GM18499 (cell line): ENCODE data around the gene PPP1R3F.
A peak's percentile ranks its signal among the peaks of the same experiment; 100 is the strongest.

ENCODE experiments used
- ATAC-seq: cut with Tn5 transposase; IDR thresholded peaks from one replicate; pipeline ENCODE4 v1.9.1; 2021; ENCODE audit warnings: moderate number of reproducible peaks; ENCODE audit not compliant: insufficient read depth, unreplicated experiment

Gene PPP1R3F

GRCh38 chrX:49249071-49249470, 20.5 kb upstream of the PPP1R3F start:
- ATAC-seq = no peak

GRCh38 chrX:49249616-49250015, 20.0 kb upstream of the PPP1R3F start:
- no peak for ATAC-seq

- ATAC-seq = no peak
Observed at GRCh38 chrX:49250066-49250465, 19.5 kb upstream of the PPP1R3F start.

- no peak for ATAC-seq
Observed at GRCh38 chrX:49250578-49250977, 19.0 kb upstream of the PPP1R3F start.

GRCh38 chrX:49251325-49251724, 18.3 kb upstream of the PPP1R3F start:
- ATAC-seq = no peak

GRCh38 chrX:49254639-49255038, 15.0 kb upstream of the PPP1R3F start:
- ATAC-seq = no peak

- no peak for ATAC-seq
Observed at GRCh38 chrX:49256268-49256995, 13.2 kb upstream of the PPP1R3F start.

- no peak for ATAC-seq
Observed at GRCh38 chrX:49257074-49257790, 12.4 kb upstream of the PPP1R3F start.

- no peak for ATAC-seq
Observed at GRCh38 chrX:49257846-49258748, 11.5 kb upstream of the PPP1R3F start.

GRCh38 chrX:49258749-49259124, 10.9 kb upstream of the PPP1R3F start:
- ATAC-seq = no peak

GRCh38 chrX:49260221-49260985, 9.2 kb upstream of the PPP1R3F start:
- no peak for ATAC-seq

GRCh38 chrX:49262603-49263002, 7.0 kb upstream of the PPP1R3F start:
- no peak for ATAC-seq

GRCh38 chrX:49263631-49264030, 6.0 kb upstream of the PPP1R3F start:
- no peak for ATAC-seq

GRCh38 chrX:49264460-49264859, 5.1 kb upstream of the PPP1R3F start, which contains the start of gene FOXP3:
TSS of gene FOXP3 (minus strand) at chrX:49264710. CDS start at chrX:49258505, 6,205 bp downstream.
- ATAC-seq = no peak

- ATAC-seq = no peak
Observed at GRCh38 chrX:49266523-49267445, 2.8 kb upstream of the PPP1R3F start.

GRCh38 chrX:49268702-49269009, 937 bp upstream of the PPP1R3F start:
- no peak for ATAC-seq

GRCh38 chrX:49269010-49269766, 405 bp upstream of the PPP1R3F start:
- ATAC-seq = peak; percentile 76

- ATAC-seq = no peak
Observed at GRCh38 chrX:49270249-49270921, 792 bp downstream of the PPP1R3F start.
